Panc1 (cell line): Measurements from ENCODE around the gene FAM174B. TPM values are rescaled to one million over a fixed set of nuclear protein-coding genes. Genes with fewer than 3 reads are reported as not detected.

Source experiments
- ATAC-seq: fragments of 200-7000 bp; cut with Tn5 transposase; 2 replicates; pipeline ENCODE4 v1.9.1; 2020; ENCODE audit warnings: mild to moderate bottlenecking, moderate library complexity
- BruUV-seq: library from RNA; stranded (reverse); fragments of 400-500 nt; replicated peaks from 2 replicates; lab custom pipeline; 2021; lab: Mats Ljungman, UMichigan
- CTCF ChIA-PET: fragments of 300-600 bp; sonication (Branson Sonifier 250); formaldehyde crosslinking; loops from one replicate; lab custom pipeline; 2022; ENCODE audit warnings: antibody characterized with exemption; lab: Charles Lee
- POLR2A ChIA-PET: fragments of 300-600 bp; sonication (Branson Sonifier 250); formaldehyde crosslinking; loops from one replicate; lab custom pipeline; 2022; ENCODE audit warnings: antibody characterized with exemption; lab: Charles Lee
- DNase-seq: peaks from one replicate; pipeline ENCODE4 v3.0.0-alpha.2; 2010; ENCODE audit warnings: low read depth, low spot score
- H3K27ac ChIP-seq: 2 replicates; pipeline ENCODE4 v1.5.1; 2011; ENCODE audit warnings: mild to moderate bottlenecking, low read length, inconsistent platforms
- H3K27me3 ChIP-seq: fragments of 200-500 bp; sonication (Bioruptor generic); 2 replicates; pipeline ENCODE4 v1.6.0; 2014; ENCODE audit warnings: low read length, inconsistent platforms; ENCODE audit not compliant: control insufficient read depth, insufficient read depth
- H3K36me3 ChIP-seq: fragments of 200-500 bp; sonication (Bioruptor generic); 2 replicates; pipeline ENCODE4 v1.5.1; 2014; ENCODE audit warnings: inconsistent platforms, mild to moderate bottlenecking, low read length, moderate library complexity; ENCODE audit not compliant: control insufficient read depth, insufficient read depth
- H3K4me1 ChIP-seq: 2 replicates; pipeline ENCODE4 v1.5.1; 2011; ENCODE audit warnings: inconsistent platforms, mild to moderate bottlenecking, low read length, moderate library complexity; ENCODE audit not compliant: control insufficient read depth, insufficient read depth
- H3K4me3 ChIP-seq, 2 experiments: 2 replicates each; pipeline ENCODE4 v1.5.1; 2011 to 2012; ENCODE audit warnings: low read depth in 2 of 2, low read length in 2 of 2, mild to moderate bottlenecking in 2 of 2, inconsistent platforms in 1 of 2, moderate library complexity in 1 of 2
- H3K9me3 ChIP-seq: fragments of 200-500 bp; sonication (Bioruptor generic); 2 replicates; pipeline ENCODE4 v1.5.1; 2014; ENCODE audit warnings: low read depth, mild to moderate bottlenecking, inconsistent platforms, low read length, moderate library complexity; ENCODE audit not compliant: control insufficient read depth, insufficient read depth
- POLR2AphosphoS5 ChIP-seq: IDR thresholded peaks from 2 replicates; pipeline ENCODE4 v1.6.1; 2012; ENCODE audit warnings: mild to moderate bottlenecking, low read depth, low read length, moderate library complexity
- SIN3A ChIP-seq: IDR thresholded peaks from 2 replicates; pipeline ENCODE4 v1.6.1; 2012; ENCODE audit warnings: low read depth, mild to moderate bottlenecking, low read length, moderate library complexity, borderline replicate concordance; ENCODE audit not compliant: insufficient read depth
- TCF7L2 ChIP-seq: IDR thresholded peaks from 2 replicates; pipeline ENCODE4 v1.6.1; 2011; ENCODE audit warnings: mild to moderate bottlenecking, low read depth, low read length, inconsistent platforms
- in situ Hi-C: cut with HindIII; loops from 2 replicates; pipeline ENCODE4 v1.10.0; 2016; ENCODE audit warnings: low sequenced_read_pairs, low pct_unique_long_range_greater_than_20kb
- intact Hi-C: fragments of 100-400 bp; cut with micrococcal nuclease; formaldehyde crosslinking; loops from one replicate; pipeline ENCODE4 v1.10.0; 2022; ENCODE audit not compliant: unreplicated experiment
- total RNA-seq: library from RNA; stranded (reverse); gene quantifications from one replicate; pipeline ENCODE4 v1.2.1, GENCODE V29; 2021; ENCODE audit not compliant: unreplicated experiment
- TF ChIP-seq, protein P1 (sequence below): fragments of 450-650 bp; IDR thresholded peaks from 2 replicates; pipeline ENCODE4 v1.5.1; 2017; ENCODE audit warnings: mild to moderate bottlenecking
- TF ChIP-seq, protein P2 (sequence below), 2 experiments: IDR thresholded peaks; 2 replicates each; pipeline ENCODE4 v1.6.1; 2011 to 2012; ENCODE audit warnings: low read depth in 2 of 2, control low read depth in 1 of 2, low read length in 1 of 2, mild to moderate bottlenecking in 1 of 2, moderate library complexity in 1 of 2; ENCODE audit not compliant: insufficient read depth in 1 of 2

FAM174B gene
- total RNA-seq, 1 experiment from 2014 or later, result 30.7 TPM

DNA sequence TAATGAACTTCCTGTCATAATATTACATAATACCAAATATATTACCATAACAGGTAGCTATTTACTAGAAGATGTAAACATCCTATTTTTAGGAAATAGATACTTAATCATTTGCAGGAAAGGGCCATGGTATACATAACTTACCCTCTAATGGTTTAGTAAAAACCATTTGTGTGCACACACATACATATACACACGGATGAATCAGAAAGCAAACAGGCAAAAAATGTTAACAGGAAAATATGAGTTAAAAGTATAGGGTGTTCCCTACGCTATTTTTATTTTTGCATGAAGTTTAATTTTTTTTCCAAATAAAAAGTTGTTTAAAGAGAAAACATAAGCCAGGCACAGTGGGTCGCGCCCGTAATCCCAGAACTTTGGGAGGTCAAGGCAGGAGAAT, 34.6 kb downstream of the FAM174B start:
- Histone ChIP-seq H3K27me3 (no peaks in the 10 kb centered on the region), H3K36me3 (no peaks in the 10 kb centered on the region), H3K4me1 (peaks cover 27% of the 10 kb centered on the region), H3K27ac (no peak overlapping the region), H3K4me3 (no peak overlapping the region), H3K9me3 (no peaks in the 10 kb centered on the region)
- intact Hi-C loops (no loop called here), in situ Hi-C loops (no loop called here)
- BruUV-seq, result no TSS peak
- ChIA-PET CTCF (interaction anchor here (0.7 kb wide), 1 partner anchor 13 kb away, joined by 5 read pairs; no protein-coding TSS in a partner anchor), POLR2A (no interaction called here)
- ATAC-seq (no peak), DNase-seq (no peak)
- TF ChIP-seq, protein P1, sequence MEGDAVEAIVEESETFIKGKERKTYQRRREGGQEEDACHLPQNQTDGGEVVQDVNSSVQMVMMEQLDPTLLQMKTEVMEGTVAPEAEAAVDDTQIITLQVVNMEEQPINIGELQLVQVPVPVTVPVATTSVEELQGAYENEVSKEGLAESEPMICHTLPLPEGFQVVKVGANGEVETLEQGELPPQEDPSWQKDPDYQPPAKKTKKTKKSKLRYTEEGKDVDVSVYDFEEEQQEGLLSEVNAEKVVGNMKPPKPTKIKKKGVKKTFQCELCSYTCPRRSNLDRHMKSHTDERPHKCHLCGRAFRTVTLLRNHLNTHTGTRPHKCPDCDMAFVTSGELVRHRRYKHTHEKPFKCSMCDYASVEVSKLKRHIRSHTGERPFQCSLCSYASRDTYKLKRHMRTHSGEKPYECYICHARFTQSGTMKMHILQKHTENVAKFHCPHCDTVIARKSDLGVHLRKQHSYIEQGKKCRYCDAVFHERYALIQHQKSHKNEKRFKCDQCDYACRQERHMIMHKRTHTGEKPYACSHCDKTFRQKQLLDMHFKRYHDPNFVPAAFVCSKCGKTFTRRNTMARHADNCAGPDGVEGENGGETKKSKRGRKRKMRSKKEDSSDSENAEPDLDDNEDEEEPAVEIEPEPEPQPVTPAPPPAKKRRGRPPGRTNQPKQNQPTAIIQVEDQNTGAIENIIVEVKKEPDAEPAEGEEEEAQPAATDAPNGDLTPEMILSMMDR, result no peak
- TF ChIP-seq POLR2AphosphoS5 (no peak), TCF7L2 (no peak), SIN3A (no peak)
- TF ChIP-seq, protein P2, sequence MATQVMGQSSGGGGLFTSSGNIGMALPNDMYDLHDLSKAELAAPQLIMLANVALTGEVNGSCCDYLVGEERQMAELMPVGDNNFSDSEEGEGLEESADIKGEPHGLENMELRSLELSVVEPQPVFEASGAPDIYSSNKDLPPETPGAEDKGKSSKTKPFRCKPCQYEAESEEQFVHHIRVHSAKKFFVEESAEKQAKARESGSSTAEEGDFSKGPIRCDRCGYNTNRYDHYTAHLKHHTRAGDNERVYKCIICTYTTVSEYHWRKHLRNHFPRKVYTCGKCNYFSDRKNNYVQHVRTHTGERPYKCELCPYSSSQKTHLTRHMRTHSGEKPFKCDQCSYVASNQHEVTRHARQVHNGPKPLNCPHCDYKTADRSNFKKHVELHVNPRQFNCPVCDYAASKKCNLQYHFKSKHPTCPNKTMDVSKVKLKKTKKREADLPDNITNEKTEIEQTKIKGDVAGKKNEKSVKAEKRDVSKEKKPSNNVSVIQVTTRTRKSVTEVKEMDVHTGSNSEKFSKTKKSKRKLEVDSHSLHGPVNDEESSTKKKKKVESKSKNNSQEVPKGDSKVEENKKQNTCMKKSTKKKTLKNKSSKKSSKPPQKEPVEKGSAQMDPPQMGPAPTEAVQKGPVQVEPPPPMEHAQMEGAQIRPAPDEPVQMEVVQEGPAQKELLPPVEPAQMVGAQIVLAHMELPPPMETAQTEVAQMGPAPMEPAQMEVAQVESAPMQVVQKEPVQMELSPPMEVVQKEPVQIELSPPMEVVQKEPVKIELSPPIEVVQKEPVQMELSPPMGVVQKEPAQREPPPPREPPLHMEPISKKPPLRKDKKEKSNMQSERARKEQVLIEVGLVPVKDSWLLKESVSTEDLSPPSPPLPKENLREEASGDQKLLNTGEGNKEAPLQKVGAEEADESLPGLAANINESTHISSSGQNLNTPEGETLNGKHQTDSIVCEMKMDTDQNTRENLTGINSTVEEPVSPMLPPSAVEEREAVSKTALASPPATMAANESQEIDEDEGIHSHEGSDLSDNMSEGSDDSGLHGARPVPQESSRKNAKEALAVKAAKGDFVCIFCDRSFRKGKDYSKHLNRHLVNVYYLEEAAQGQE (IDR thresholded peaks at IDR 0.05; ENCODE audit: insufficient read depth in 1 of 2, low read depth in 2 of 2, low read length in 1 of 2), result no peak

DNA sequence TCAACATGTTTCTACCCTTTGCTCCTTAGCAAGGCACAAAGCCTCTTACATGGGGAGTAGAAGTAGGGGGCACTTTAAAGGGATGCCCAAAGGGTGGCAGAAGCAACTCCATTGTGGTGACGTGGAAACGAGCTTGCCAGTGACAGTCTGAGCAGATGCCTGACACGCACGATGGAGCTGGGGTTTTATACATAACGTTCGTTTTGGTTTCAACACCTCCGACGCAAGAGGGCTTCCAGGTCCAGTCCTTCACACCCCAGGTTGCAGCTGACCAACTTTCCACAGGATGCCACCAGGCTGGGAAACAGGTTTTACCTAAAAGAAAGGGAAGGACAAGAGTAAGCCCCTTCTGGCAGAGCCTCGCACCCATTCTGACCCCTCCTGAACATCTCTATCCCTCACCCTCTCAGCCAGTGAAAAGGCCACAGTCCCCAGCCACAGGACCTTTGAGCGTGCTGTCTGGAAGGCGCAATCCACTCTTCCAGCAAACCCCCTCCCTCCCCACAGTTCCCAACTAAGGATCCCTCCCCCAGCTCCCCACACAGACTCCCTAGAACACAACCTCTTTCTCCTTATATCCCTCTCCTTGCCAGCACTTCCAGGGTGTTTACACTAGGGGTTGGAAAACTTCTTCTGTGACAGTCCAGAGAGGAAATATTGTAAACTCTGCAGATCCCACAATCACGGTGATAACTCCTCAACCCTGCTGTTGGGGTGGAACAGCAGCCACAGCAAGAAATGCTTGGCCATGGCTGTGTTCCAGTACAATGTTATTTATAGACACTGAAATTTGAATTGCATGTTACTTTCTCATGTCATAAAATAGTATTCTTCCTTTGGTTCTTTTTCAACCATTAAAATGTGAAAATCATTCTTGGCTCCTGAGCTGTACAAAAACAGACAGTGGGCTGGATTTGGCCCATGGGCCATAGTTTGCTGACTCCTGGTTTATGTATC, 36.2 kb downstream of the FAM174B start:
- Histone ChIP-seq H3K27me3 (no peaks in the 10 kb centered on the region), H3K4me3 (no peak overlapping the region), H3K36me3 (no peaks in the 10 kb centered on the region), H3K4me1 (peaks cover 25% of the 10 kb centered on the region), H3K27ac (no peak overlapping the region; the same call in none of the 2 replicates), H3K9me3 (no peaks in the 10 kb centered on the region)
- no peak for DNase-seq
- intact Hi-C loops (loop anchor here (10.0 kb wide), 1 partner anchor 95 kb away; no protein-coding TSS in a partner anchor), in situ Hi-C loops (no loop called here)
- no peak for TF ChIP-seq POLR2AphosphoS5
- no TSS peak for BruUV-seq
- no peak for ATAC-seq
- CTCF ChIA-PET, result no interaction called here
- POLR2A ChIA-PET, result no interaction called here
